HEK293 (cell line): ENCODE measurements around the gene CXCL1.

Experiments
- EGR2 ChIP-seq: fragments of 450-650 bp; formaldehyde crosslinking; IDR thresholded peaks from 2 replicates; pipeline ENCODE4 v1.5.1; 2016; ENCODE audit warnings: low read depth, missing biosample characterization, missing genetic modification characterization
- HOXC10 ChIP-seq: sonication (generic); formaldehyde crosslinking; IDR thresholded peaks from 2 replicates; pipeline ENCODE4 v1.8.1; 2023; ENCODE audit warnings: mild to moderate bottlenecking, missing genetic modification reagents
- IKZF3 ChIP-seq: fragments of 450-650 bp; IDR thresholded peaks from 2 replicates; pipeline ENCODE4 v1.5.0; 2018; ENCODE audit warnings: missing biosample characterization, mild to moderate bottlenecking, missing genetic modification characterization, moderate library complexity
- RBAK ChIP-seq: fragments of 450-650 bp; formaldehyde crosslinking; IDR thresholded peaks from 2 replicates; pipeline ENCODE4 v1.5.1; 2016; ENCODE audit warnings: missing biosample characterization, missing genetic modification characterization
- SP7 ChIP-seq: fragments of 450-650 bp; formaldehyde crosslinking; IDR thresholded peaks from 2 replicates; pipeline ENCODE4 v1.5.1; 2016; ENCODE audit warnings: missing biosample characterization, missing genetic modification characterization
- YY1 ChIP-seq: fragments of 450-650 bp; formaldehyde crosslinking; IDR thresholded peaks from 2 replicates; pipeline ENCODE4 v1.5.1; 2018; ENCODE audit warnings: missing biosample characterization, missing genetic modification characterization
- ZBTB17 ChIP-seq: fragments of 450-650 bp; formaldehyde crosslinking; IDR thresholded peaks from 2 replicates; pipeline ENCODE4 v1.5.1; 2016; ENCODE audit warnings: missing biosample characterization, missing genetic modification characterization
- ZBTB20 ChIP-seq: fragments of 450-650 bp; formaldehyde crosslinking; IDR thresholded peaks from 2 replicates; pipeline ENCODE4 v1.5.1; 2016; ENCODE audit warnings: missing biosample characterization, missing genetic modification characterization
- ZIC2 ChIP-seq: fragments of 450-650 bp; formaldehyde crosslinking; IDR thresholded peaks from 2 replicates; pipeline ENCODE4 v1.5.1; 2016; ENCODE audit warnings: missing biosample characterization, missing genetic modification characterization
- ZNF132 ChIP-seq: fragments of 450-650 bp; formaldehyde crosslinking; IDR thresholded peaks from 2 replicates; pipeline ENCODE4 v1.5.1; 2017; ENCODE audit warnings: missing biosample characterization, missing genetic modification characterization, borderline replicate concordance
- ZNF140 ChIP-seq: fragments of 450-650 bp; formaldehyde crosslinking; IDR thresholded peaks from 2 replicates; pipeline ENCODE4 v1.5.1; 2016; ENCODE audit warnings: missing biosample characterization, missing genetic modification characterization
- ZNF19 ChIP-seq: fragments of 450-650 bp; formaldehyde crosslinking; IDR thresholded peaks from 2 replicates; pipeline ENCODE4; 2016; ENCODE audit warnings: missing biosample characterization, missing genetic modification characterization, low read depth
- ZNF202 ChIP-seq: fragments of 450-650 bp; formaldehyde crosslinking; IDR thresholded peaks from 2 replicates; pipeline ENCODE4 v1.5.1; 2016; ENCODE audit warnings: missing biosample characterization, missing genetic modification characterization, borderline replicate concordance
- ZNF223 ChIP-seq: fragments of 450-650 bp; formaldehyde crosslinking; IDR thresholded peaks from 2 replicates; pipeline ENCODE4 v1.5.1; 2016; ENCODE audit warnings: missing biosample characterization, missing genetic modification characterization
- ZNF335 ChIP-seq: fragments of 450-650 bp; formaldehyde crosslinking; conservative IDR thresholded peaks from 2 replicates; pipeline ENCODE4 v1.5.1; 2016; ENCODE audit warnings: missing biosample characterization, missing genetic modification characterization
- ZNF354C ChIP-seq: fragments of 450-650 bp; formaldehyde crosslinking; IDR thresholded peaks from 2 replicates; pipeline ENCODE4 v1.5.1; 2016; ENCODE audit warnings: missing biosample characterization, missing genetic modification characterization, low read depth, borderline replicate concordance
- ZNF37A ChIP-seq: fragments of 450-650 bp; IDR thresholded peaks from 2 replicates; pipeline ENCODE4 v1.5.1; 2018; ENCODE audit warnings: missing biosample characterization, missing genetic modification characterization
- ZNF48 ChIP-seq: fragments of 450-650 bp; formaldehyde crosslinking; IDR thresholded peaks from 2 replicates; pipeline ENCODE4 v1.5.1; 2016; ENCODE audit warnings: missing biosample characterization, missing genetic modification characterization
- ZNF501 ChIP-seq: fragments of 450-650 bp; formaldehyde crosslinking; IDR thresholded peaks from 2 replicates; pipeline ENCODE4 v1.5.1; 2016; ENCODE audit warnings: missing biosample characterization, missing genetic modification characterization
- ZNF548 ChIP-seq: fragments of 450-650 bp; formaldehyde crosslinking; IDR thresholded peaks from 2 replicates; pipeline ENCODE4 v1.5.1; 2016; ENCODE audit warnings: missing biosample characterization, missing genetic modification characterization
- ZNF600 ChIP-seq: fragments of 450-650 bp; formaldehyde crosslinking; IDR thresholded peaks from 2 replicates; pipeline ENCODE4 v1.5.1; 2016; ENCODE audit warnings: missing biosample characterization, missing genetic modification characterization
- ZNF623 ChIP-seq: fragments of 450-650 bp; formaldehyde crosslinking; IDR thresholded peaks from 2 replicates; pipeline ENCODE4 v1.5.1; 2016; ENCODE audit warnings: missing biosample characterization, missing genetic modification characterization
- ZNF626 ChIP-seq: fragments of 450-650 bp; sonication (Bioruptor Pico); formaldehyde crosslinking; IDR thresholded peaks from 2 replicates; pipeline ENCODE4 v1.5.1; 2018; ENCODE audit warnings: missing biosample characterization, missing genetic modification characterization, inconsistent platforms
- ZNF629 ChIP-seq: fragments of 450-650 bp; formaldehyde crosslinking; IDR thresholded peaks from 2 replicates; pipeline ENCODE4 v1.5.1; 2017; ENCODE audit warnings: missing biosample characterization, missing genetic modification characterization
- ZNF747 ChIP-seq: fragments of 450-650 bp; formaldehyde crosslinking; IDR thresholded peaks from 2 replicates; pipeline ENCODE4 v1.5.1; 2016; ENCODE audit warnings: missing biosample characterization, missing genetic modification characterization
- ZNF768 ChIP-seq: fragments of 450-650 bp; formaldehyde crosslinking; IDR thresholded peaks from 2 replicates; pipeline ENCODE4 v1.5.1; 2018; ENCODE audit warnings: missing biosample characterization, mild to moderate bottlenecking, missing genetic modification characterization
- TF ChIP-seq, protein P1 (sequence below): fragments of 450-650 bp; formaldehyde crosslinking; IDR thresholded peaks from 2 replicates; pipeline ENCODE4 v1.5.1; 2016; ENCODE audit warnings: missing biosample characterization, missing genetic modification characterization
- TF ChIP-seq, protein P2 (sequence below): fragments of 450-650 bp; formaldehyde crosslinking; IDR thresholded peaks from 2 replicates; pipeline ENCODE4 v1.5.1; 2016; ENCODE audit warnings: missing biosample characterization, missing genetic modification characterization, low read depth
- TF ChIP-seq, protein P3 (sequence below): fragments of 450-650 bp; formaldehyde crosslinking; IDR thresholded peaks from 2 replicates; pipeline ENCODE4 v1.5.1; 2016; ENCODE audit warnings: missing biosample characterization, missing genetic modification characterization
- TF ChIP-seq, protein P4 (sequence below): fragments of 450-650 bp; formaldehyde crosslinking; IDR thresholded peaks from 2 replicates; pipeline ENCODE4 v1.5.1; 2016; ENCODE audit warnings: missing biosample characterization, missing genetic modification characterization
- TF ChIP-seq, protein P5 (sequence below): fragments of 450-650 bp; formaldehyde crosslinking; IDR thresholded peaks from 2 replicates; pipeline ENCODE4 v1.5.1; 2016; ENCODE audit warnings: missing biosample characterization, missing genetic modification characterization
- TF ChIP-seq, protein P6 (sequence below): fragments of 450-650 bp; formaldehyde crosslinking; IDR thresholded peaks from 2 replicates; pipeline ENCODE4 v1.5.1; 2017; ENCODE audit warnings: missing biosample characterization, mild to moderate bottlenecking, missing genetic modification characterization, moderate library complexity
- TF ChIP-seq, protein P7 (sequence below): fragments of 450-650 bp; formaldehyde crosslinking; IDR thresholded peaks from 2 replicates; pipeline ENCODE4 v1.5.1; 2016; ENCODE audit warnings: missing biosample characterization, missing genetic modification characterization

The CXCL1 gene

DNA sequence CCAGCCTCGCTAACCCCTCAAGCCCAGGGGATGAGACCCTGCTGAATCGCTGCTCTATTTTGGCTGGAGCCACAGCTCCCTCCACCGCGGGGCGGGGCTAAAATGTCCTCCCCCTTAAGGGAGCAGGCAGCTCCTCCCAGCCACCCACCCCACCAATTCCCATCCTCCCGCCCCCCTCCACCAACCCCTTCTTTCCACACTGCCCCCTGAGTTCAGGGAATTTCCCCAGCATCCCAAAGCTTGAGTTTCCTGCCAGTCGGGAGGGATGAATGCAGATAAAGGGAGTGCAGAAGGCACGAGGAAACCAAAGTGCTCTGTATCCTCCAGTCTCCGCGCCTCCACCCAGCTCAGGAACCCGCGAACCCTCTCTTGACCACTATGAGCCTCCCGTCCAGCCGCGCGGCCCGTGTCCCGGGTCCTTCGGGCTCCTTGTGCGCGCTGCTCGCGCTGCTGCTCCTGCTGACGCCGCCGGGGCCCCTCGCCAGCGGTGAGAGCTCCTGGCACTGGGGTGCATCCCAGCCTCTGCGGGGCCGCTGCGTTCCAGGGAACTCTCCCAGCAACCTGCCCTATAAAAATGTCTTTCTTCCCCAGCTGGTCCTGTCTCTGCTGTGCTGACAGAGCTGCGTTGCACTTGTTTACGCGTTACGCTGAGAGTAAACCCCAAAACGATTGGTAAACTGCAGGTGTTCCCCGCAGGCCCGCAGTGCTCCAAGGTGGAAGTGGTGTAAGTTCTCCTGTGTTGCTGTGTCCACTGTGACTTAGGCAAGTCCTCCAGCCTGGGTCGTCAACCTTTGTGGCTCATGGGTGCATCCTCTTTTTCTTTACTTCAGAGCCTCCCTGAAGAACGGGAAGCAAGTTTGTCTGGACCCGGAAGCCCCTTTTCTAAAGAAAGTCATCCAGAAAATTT is 32.6 kb upstream of the CXCL1 start, which contains the start of gene CXCL6 (continued):
- TF ChIP-seq ZNF132 (tag by site-specific recombination) = no peak
- TF ChIP-seq ZNF140 (tag by site-specific recombination) = no peak
- no peak for TF ChIP-seq ZNF548 (tag by site-specific recombination)
- TF ChIP-seq, protein P1, sequence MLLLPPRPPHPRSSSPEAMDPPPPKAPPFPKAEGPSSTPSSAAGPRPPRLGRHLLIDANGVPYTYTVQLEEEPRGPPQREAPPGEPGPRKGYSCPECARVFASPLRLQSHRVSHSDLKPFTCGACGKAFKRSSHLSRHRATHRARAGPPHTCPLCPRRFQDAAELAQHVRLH (tag by site-specific recombination) = no peak
- no peak for TF ChIP-seq ZNF37A (tag by site-specific recombination)
- no peak for TF ChIP-seq RBAK (tag by site-specific recombination)
- TF ChIP-seq YY1 (tag by site-specific recombination) = no peak
- TF ChIP-seq ZNF48 (tag by site-specific recombination) = no peak
- TF ChIP-seq ZNF768 (tag by site-specific recombination) = no peak
- TF ChIP-seq, protein P2, sequence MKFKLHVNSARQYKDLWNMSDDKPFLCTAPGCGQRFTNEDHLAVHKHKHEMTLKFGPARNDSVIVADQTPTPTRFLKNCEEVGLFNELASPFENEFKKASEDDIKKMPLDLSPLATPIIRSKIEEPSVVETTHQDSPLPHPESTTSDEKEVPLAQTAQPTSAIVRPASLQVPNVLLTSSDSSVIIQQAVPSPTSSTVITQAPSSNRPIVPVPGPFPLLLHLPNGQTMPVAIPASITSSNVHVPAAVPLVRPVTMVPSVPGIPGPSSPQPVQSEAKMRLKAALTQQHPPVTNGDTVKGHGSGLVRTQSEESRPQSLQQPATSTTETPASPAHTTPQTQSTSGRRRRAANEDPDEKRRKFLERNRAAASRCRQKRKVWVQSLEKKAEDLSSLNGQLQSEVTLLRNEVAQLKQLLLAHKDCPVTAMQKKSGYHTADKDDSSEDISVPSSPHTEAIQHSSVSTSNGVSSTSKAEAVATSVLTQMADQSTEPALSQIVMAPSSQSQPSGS = no peak
- no peak for TF ChIP-seq ZNF202 (tag by site-specific recombination)
- TF ChIP-seq ZNF629 (tag by site-specific recombination) = no peak
- TF ChIP-seq ZIC2 (tag by site-specific recombination) = peak; percentile 92
- TF ChIP-seq ZBTB20 (tag by site-specific recombination) = peak; percentile 68; the same call in 1 of the 2 replicates
- TF ChIP-seq, protein P3, sequence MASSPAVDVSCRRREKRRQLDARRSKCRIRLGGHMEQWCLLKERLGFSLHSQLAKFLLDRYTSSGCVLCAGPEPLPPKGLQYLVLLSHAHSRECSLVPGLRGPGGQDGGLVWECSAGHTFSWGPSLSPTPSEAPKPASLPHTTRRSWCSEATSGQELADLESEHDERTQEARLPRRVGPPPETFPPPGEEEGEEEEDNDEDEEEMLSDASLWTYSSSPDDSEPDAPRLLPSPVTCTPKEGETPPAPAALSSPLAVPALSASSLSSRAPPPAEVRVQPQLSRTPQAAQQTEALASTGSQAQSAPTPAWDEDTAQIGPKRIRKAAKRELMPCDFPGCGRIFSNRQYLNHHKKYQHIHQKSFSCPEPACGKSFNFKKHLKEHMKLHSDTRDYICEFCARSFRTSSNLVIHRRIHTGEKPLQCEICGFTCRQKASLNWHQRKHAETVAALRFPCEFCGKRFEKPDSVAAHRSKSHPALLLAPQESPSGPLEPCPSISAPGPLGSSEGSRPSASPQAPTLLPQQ (tag by site-specific recombination) = no peak
- TF ChIP-seq EGR2 (tag by site-specific recombination) = no peak
- no peak for TF ChIP-seq ZNF19
- TF ChIP-seq HOXC10 (CRISPR knock-in tag) = no peak
- TF ChIP-seq ZNF623 (tag by site-specific recombination) = no peak
- TF ChIP-seq ZNF501 (tag by site-specific recombination) = no peak
- no peak for TF ChIP-seq SP7 (tag by site-specific recombination)
- TF ChIP-seq, protein P4, sequence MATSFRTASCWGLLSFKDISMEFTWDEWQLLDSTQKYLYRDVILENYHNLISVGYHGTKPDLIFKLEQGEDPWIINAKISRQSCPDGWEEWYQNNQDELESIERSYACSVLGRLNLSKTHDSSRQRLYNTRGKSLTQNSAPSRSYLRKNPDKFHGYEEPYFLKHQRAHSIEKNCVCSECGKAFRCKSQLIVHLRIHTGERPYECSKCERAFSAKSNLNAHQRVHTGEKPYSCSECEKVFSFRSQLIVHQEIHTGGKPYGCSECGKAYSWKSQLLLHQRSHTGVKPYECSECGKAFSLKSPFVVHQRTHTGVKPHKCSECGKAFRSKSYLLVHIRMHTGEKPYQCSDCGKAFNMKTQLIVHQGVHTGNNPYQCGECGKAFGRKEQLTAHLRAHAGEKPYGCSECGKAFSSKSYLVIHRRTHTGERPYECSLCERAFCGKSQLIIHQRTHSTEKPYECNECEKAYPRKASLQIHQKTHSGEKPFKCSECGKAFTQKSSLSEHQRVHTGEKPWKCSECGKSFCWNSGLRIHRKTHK (tag by site-specific recombination) = no peak
- TF ChIP-seq ZNF600 (tag by site-specific recombination) = peak; percentile 33; the same call in 1 of the 2 replicates
- TF ChIP-seq ZNF354C (tag by site-specific recombination) = no peak
- TF ChIP-seq ZNF747 (tag by site-specific recombination) = no peak
- no peak for TF ChIP-seq ZNF223 (tag by site-specific recombination)
- TF ChIP-seq IKZF3 (tag by site-specific recombination) = no peak
- TF ChIP-seq, protein P5, sequence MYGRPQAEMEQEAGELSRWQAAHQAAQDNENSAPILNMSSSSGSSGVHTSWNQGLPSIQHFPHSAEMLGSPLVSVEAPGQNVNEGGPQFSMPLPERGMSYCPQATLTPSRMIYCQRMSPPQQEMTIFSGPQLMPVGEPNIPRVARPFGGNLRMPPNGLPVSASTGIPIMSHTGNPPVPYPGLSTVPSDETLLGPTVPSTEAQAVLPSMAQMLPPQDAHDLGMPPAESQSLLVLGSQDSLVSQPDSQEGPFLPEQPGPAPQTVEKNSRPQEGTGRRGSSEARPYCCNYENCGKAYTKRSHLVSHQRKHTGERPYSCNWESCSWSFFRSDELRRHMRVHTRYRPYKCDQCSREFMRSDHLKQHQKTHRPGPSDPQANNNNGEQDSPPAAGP = no peak
- peak; percentile 47 for TF ChIP-seq ZNF335
- peak; percentile 60 for TF ChIP-seq ZBTB17 (tag by site-specific recombination)
- TF ChIP-seq, protein P6, sequence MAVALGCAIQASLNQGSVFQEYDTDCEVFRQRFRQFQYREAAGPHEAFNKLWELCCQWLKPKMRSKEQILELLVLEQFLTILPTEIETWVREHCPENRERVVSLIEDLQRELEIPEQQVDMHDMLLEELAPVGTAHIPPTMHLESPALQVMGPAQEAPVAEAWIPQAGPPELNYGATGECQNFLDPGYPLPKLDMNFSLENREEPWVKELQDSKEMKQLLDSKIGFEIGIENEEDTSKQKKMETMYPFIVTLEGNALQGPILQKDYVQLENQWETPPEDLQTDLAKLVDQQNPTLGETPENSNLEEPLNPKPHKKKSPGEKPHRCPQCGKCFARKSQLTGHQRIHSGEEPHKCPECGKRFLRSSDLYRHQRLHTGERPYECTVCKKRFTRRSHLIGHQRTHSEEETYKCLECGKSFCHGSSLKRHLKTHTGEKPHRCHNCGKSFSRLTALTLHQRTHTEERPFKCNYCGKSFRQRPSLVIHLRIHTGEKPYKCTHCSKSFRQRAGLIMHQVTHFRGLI = no peak
- TF ChIP-seq ZNF626 (tag by site-specific recombination) = no peak
- TF ChIP-seq, protein P7, sequence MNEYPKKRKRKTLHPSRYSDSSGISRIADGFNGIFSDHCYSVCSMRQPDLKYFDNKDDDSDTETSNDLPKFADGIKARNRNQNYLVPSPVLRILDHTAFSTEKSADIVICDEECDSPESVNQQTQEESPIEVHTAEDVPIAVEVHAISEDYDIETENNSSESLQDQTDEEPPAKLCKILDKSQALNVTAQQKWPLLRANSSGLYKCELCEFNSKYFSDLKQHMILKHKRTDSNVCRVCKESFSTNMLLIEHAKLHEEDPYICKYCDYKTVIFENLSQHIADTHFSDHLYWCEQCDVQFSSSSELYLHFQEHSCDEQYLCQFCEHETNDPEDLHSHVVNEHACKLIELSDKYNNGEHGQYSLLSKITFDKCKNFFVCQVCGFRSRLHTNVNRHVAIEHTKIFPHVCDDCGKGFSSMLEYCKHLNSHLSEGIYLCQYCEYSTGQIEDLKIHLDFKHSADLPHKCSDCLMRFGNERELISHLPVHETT (tag by site-specific recombination) = no peak
